ENCODE data around the gene ADAMTSL1.

GRCh38 chr9:18939943-18940342 is 466.0 kb downstream of the ADAMTSL1 start:
- TF ChIP-seq, protein P1, sequence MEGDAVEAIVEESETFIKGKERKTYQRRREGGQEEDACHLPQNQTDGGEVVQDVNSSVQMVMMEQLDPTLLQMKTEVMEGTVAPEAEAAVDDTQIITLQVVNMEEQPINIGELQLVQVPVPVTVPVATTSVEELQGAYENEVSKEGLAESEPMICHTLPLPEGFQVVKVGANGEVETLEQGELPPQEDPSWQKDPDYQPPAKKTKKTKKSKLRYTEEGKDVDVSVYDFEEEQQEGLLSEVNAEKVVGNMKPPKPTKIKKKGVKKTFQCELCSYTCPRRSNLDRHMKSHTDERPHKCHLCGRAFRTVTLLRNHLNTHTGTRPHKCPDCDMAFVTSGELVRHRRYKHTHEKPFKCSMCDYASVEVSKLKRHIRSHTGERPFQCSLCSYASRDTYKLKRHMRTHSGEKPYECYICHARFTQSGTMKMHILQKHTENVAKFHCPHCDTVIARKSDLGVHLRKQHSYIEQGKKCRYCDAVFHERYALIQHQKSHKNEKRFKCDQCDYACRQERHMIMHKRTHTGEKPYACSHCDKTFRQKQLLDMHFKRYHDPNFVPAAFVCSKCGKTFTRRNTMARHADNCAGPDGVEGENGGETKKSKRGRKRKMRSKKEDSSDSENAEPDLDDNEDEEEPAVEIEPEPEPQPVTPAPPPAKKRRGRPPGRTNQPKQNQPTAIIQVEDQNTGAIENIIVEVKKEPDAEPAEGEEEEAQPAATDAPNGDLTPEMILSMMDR (IDR thresholded peaks at IDR 0.05), result no peak
- TF ChIP-seq POLR2A (IDR thresholded peaks at IDR 0.05) (no peak), EP300 (IDR thresholded peaks at IDR 0.05) (no peak)

All from suprapubic skin (tissue), 3 donors.